HepG2 (cell line): ENCODE data around the gene MICA. TPM values are rescaled to one million over a fixed set of nuclear protein-coding genes. Genes with fewer than 3 reads are reported as not detected.
A peak's percentile ranks its signal among the peaks of the same experiment; 100 is the strongest.

Source experiments
- ATAC-seq: fragments of 200-7000 bp; cut with Tn5 transposase; 3 replicates; pipeline ENCODE4 v1.9.1; 2020; ENCODE audit warnings: mild to moderate bottlenecking, moderate library complexity
- BruUV-seq: library from RNA; stranded (reverse); fragments of 400-500 nt; replicated peaks from 2 replicates; lab custom pipeline; 2021; lab: Mats Ljungman, UMichigan
- CTCF ChIA-PET: fragments of 300-600 bp; formaldehyde crosslinking; extraction: SDS; loops from one replicate; lab custom pipeline; 2021; ENCODE audit warnings: low total read pairs, inconsistent platforms, low intra/inter-chr PET ratio; lab: Yijun Ruan, JAX
- POLR2A ChIA-PET: fragments of 350-600 bp; sonication (Branson Sonifier 250); formaldehyde crosslinking; loops from one replicate; lab custom pipeline; 2020; ENCODE audit warnings: antibody characterized with exemption, inconsistent platforms; lab: Yijun Ruan, JAX
- DNase-seq: peaks from one replicate; pipeline ENCODE4 v3.0.0-alpha.2; 2015; ENCODE audit warnings: low spot score
- FAIRE-seq: peaks from 3 replicates; lab custom pipeline; 2011; peaks lifted over from hg19 to GRCh38; lab: Jason Lieb, UNC
- H2AFZ ChIP-seq: one replicate; pipeline ENCODE4 v1.6.1; 2011; ENCODE audit warnings: low read length, inconsistent platforms
- H3K27ac ChIP-seq: fragments of 300-600 bp; 3 replicates; pipeline ENCODE4 v1.8.0; 2011; ENCODE audit warnings: mixed run types, mild to moderate bottlenecking, mixed read lengths, low read length, inconsistent platforms; ENCODE audit not compliant: insufficient read depth; ENCODE audit errors: extremely low read length
- H3K27me3 ChIP-seq, 2 experiments: fragments of 200-600 bp in 1 of 2; 2 replicates in 1 of 2; 3 replicates in 1 of 2; pipeline versions ENCODE4 v1.6.0 to v1.8.0; 2011; ENCODE audit warnings: low read length in 2 of 2, mild to moderate bottlenecking in 2 of 2, moderate library complexity in 2 of 2, inconsistent platforms in 1 of 2; ENCODE audit not compliant: insufficient read depth in 2 of 2, control insufficient read depth in 1 of 2
- H3K36me3 ChIP-seq, 2 experiments: fragments of 200-600 bp in 1 of 2; replicated peaks in 1 of 2; 2 replicates in 1 of 2; 3 replicates in 1 of 2; pipeline versions ENCODE4 v1.5.1 to v1.8.0; 2011; ENCODE audit warnings: low read length in 2 of 2, inconsistent platforms in 1 of 2; ENCODE audit not compliant: insufficient read depth in 2 of 2, control insufficient read depth in 1 of 2
- H3K4me1 ChIP-seq: 2 replicates; pipeline ENCODE4 v1.5.1; 2012; ENCODE audit warnings: low read length, inconsistent platforms; ENCODE audit not compliant: insufficient read depth
- H3K4me2 ChIP-seq: 2 replicates; pipeline ENCODE4 v1.6.0; 2011; ENCODE audit warnings: low read depth, low read length, inconsistent platforms
- H3K4me3 ChIP-seq, 3 experiments: fragments of 200-600 bp in 1 of 3; sonication (generic), shearing (Covaris generic) in 1 of 3; replicated peaks in 1 of 3; 2 replicates each; pipeline ENCODE4 v1.5.1; 2011 to 2016; ENCODE audit warnings: low read length in 3 of 3, inconsistent platforms in 2 of 3, low read depth in 2 of 3, mild to moderate bottlenecking in 2 of 3, control low read depth in 1 of 3, mixed read lengths in 1 of 3; ENCODE audit not compliant: insufficient read depth in 1 of 3
- H3K79me2 ChIP-seq: one replicate; pipeline ENCODE4 v1.6.1; 2011; ENCODE audit warnings: low read length, inconsistent platforms; ENCODE audit not compliant: insufficient read depth
- H3K9ac ChIP-seq: 2 replicates; pipeline ENCODE4 v1.6.0; 2011; ENCODE audit warnings: mild to moderate bottlenecking, low read depth, low read length, inconsistent platforms; ENCODE audit not compliant: insufficient read depth
- H3K9me3 ChIP-seq: 2 replicates; pipeline ENCODE4 v1.5.1; 2012; ENCODE audit warnings: mild to moderate bottlenecking, low read length
- H4K20me1 ChIP-seq: 2 replicates; pipeline ENCODE4 v1.6.0; 2011; ENCODE audit warnings: inconsistent platforms, mild to moderate bottlenecking, low read length, moderate library complexity; ENCODE audit not compliant: insufficient read depth
- BCL6 ChIP-seq: IDR thresholded peaks from 2 replicates; pipeline ENCODE4 v1.6.1; 2016; ENCODE audit warnings: missing genetic modification reagents, missing compliant biosample characterization
- CTCF ChIP-seq: sonication (generic); formaldehyde crosslinking; IDR thresholded peaks from 2 replicates; pipeline ENCODE4 v1.5.0; 2020; ENCODE audit warnings: mild to moderate bottlenecking, missing genetic modification reagents, moderate library complexity
- ESRRA ChIP-seq: sonication (generic); formaldehyde crosslinking; IDR thresholded peaks from 2 replicates; pipeline ENCODE4 v1.5.1; 2020; ENCODE audit warnings: mild to moderate bottlenecking, low read depth, missing genetic modification reagents
- SRSF1 ChIP-seq: fragments of 200-400 bp; formaldehyde crosslinking; optimal IDR thresholded peaks from 2 replicates; pipeline ENCODE3; 2017; ENCODE audit warnings: mild to moderate bottlenecking, low read depth, low read length, moderate library complexity
- ZBTB33 ChIP-seq: sonication (generic); formaldehyde crosslinking; IDR thresholded peaks from 2 replicates; pipeline ENCODE4 v1.4.0; 2020; ENCODE audit warnings: missing genetic modification reagents
- ZNF343 ChIP-seq: sonication (generic); formaldehyde crosslinking; IDR thresholded peaks from 2 replicates; pipeline ENCODE4 v1.4.0; 2020; ENCODE audit warnings: mild to moderate bottlenecking, missing genetic modification reagents
- ZNF616 ChIP-seq: sonication (generic); formaldehyde crosslinking; IDR thresholded peaks from 2 replicates; pipeline ENCODE4 v1.5.0; 2020; ENCODE audit warnings: low read depth, mild to moderate bottlenecking, missing genetic modification reagents
- WGBS: methylation state at CpG from one replicate; pipeline ENCODE4 v1.1.6; 2017; ENCODE audit warnings: low lambda C conversion rate; 5-methylcytosine and 5-hydroxymethylcytosine counted together
- in situ Hi-C: cut with HindIII; loops from 2 replicates; pipeline ENCODE4 v1.10.0; 2017; ENCODE audit warnings: low pct_unique_long_range_greater_than_20kb; ENCODE audit not compliant: extremely low pct_ligation_motif_present
- intact Hi-C: fragments of 100-400 bp; cut with micrococcal nuclease; formaldehyde crosslinking; loops from one replicate; pipeline ENCODE4 v1.10.0; 2022; ENCODE audit not compliant: unreplicated experiment
- polyA plus RNA-seq, 8 experiments: library from polyadenylated mRNA; depleted of rRNA in 3 of 8; stranded (reverse) in 7 of 8; unstranded in 1 of 8; fragments of >200 nt; fragmentation: Illumina TruSeq in 4 of 8; extraction: Trizol in 4 of 8; gene quantifications; 2 replicates each; pipeline versions ENCODE4 v1.2.1 to v1.2.3, GENCODE V29; 2011 to 2016; ENCODE audit warnings: low read depth in 4 of 8, missing spikeins in 1 of 8, mixed read lengths in 1 of 8; ENCODE audit not compliant: insufficient read depth in 1 of 8
- total RNA-seq, 5 experiments: library from RNA; depleted of rRNA; stranded (reverse); fragments of >200 nt; fragmentation: Illumina TruSeq; extraction: Trizol; gene quantifications; 2 replicates each; pipeline ENCODE4 v1.2.3, GENCODE V29; 2016; ENCODE audit warnings: low read depth in 1 of 5

MICA gene
- total and polyA plus RNA-seq, 2 of the 13 experiments (the other 11 are each of a cell fraction or from before 2014, with no cell fraction given) = 21.6 to 38.1 TPM

GRCh38 chr6:31420546-31420945 is 17.2 kb downstream of the MICA start (continued):
- TF ChIP-seq SRSF1 = no peak

DNA sequence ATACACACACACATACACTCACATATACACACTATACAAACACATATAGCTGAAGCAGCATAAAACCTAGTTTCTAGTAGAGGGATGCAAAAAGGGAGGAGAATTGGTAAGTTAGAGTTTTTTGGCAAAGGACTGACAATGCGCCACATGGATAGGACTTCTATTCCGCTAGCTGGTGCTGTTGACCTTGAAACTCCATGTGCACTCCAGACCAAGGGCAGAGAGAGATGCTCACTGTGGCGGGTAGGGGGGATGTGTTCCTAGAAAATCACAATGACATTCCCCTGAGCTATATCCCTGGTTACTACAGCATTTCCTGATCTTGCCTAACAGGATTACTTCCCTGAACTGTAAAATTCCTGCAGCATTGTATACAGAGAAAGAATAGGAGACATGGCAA is 19.2 kb downstream of the MICA start:
- Histone ChIP-seq H3K4me1 (no peaks in the 10 kb centered on the region; the same call in 1 of the 2 replicates), H4K20me1 (no peaks in the 10 kb centered on the region), H3K27me3 (no peaks in the 10 kb centered on the region), H3K36me3 (no peaks in the 10 kb centered on the region), H2AFZ (no peak overlapping the region), H3K4me3 (no peak overlapping the region), H3K27ac (no peak overlapping the region), H3K9me3 (no peaks in the 10 kb centered on the region), H3K79me2 (no peaks in the 10 kb centered on the region), H3K4me2 (no peak overlapping the region), H3K9ac (no peak overlapping the region)
- BruUV-seq = no TSS peak
- intact Hi-C loops (no loop called here), in situ Hi-C loops (no loop called here)
- peak; percentile 69 for FAIRE-seq
- DNase-seq = no peak
- TF ChIP-seq ESRRA (CRISPR knock-in tag) (peak; percentile 47; the same call in 1 of the 2 replicates), ZNF616 (no peak), ZNF343 (CRISPR knock-in tag) (no peak), ZBTB33 (CRISPR knock-in tag) (peak; percentile 54; the same call in 1 of the 2 replicates), CTCF (CRISPR knock-in tag) (peak; percentile 26; the same call in 1 of the 2 replicates), BCL6 (CRISPR knock-in tag) (peak; percentile 44)
- WGBS = 36% methylated on average over 3 of the region's 3 CpGs
- ATAC-seq = peak; percentile 51; the same call in 2 of the 3 replicates
- POLR2A ChIA-PET = interaction anchor here (1.1 to 1.8 kb wide), 2 partner anchors 19 to 40 kb away, joined by 4 read pairs; partner anchors contain the start of gene MICA
- CTCF ChIA-PET = no interaction called here
